ENCODE data around the gene ANKMY1. TPM values are rescaled to one million over a fixed set of nuclear protein-coding genes. Genes with fewer than 3 reads are reported as not detected.
"Not testable (repeated sequence)": the region's sequence is repeated elsewhere in the genome, so short reads cannot be mapped to it uniquely, and the experiment has no call there.

ANKMY1 gene
- total RNA-seq, 1 experiment from 2014 or later = 85.7 TPM

- BruUV-seq (replicated peaks) = no TSS peak
- no peak for DNase-seq
- peaks cover 13% of the 10 kb centered on the region for H3K36me3 ChIP-seq (ENCODE audit: low read depth)
- ChIA-PET POLR2A (ENCODE audit: unreplicated experiment) (interaction anchor here (0.6 to 2.3 kb wide), 2 partner anchors 22 to 1073 kb away, joined by 3 to 48 read pairs; partner anchors contain the start of genes ATG4B and CAPN10), CTCF (interaction anchor here (1.5 to 2.8 kb wide), 2 partner anchors 51 to 107 kb away, joined by 5 to 15 read pairs; no protein-coding TSS in a partner anchor)
- no peak overlapping the region for H2AFZ ChIP-seq
- H3K4me3 ChIP-seq = peak overlapping the region; percentile 20; the same call in 1 of the 2 replicates
- TF ChIP-seq, protein P1, sequence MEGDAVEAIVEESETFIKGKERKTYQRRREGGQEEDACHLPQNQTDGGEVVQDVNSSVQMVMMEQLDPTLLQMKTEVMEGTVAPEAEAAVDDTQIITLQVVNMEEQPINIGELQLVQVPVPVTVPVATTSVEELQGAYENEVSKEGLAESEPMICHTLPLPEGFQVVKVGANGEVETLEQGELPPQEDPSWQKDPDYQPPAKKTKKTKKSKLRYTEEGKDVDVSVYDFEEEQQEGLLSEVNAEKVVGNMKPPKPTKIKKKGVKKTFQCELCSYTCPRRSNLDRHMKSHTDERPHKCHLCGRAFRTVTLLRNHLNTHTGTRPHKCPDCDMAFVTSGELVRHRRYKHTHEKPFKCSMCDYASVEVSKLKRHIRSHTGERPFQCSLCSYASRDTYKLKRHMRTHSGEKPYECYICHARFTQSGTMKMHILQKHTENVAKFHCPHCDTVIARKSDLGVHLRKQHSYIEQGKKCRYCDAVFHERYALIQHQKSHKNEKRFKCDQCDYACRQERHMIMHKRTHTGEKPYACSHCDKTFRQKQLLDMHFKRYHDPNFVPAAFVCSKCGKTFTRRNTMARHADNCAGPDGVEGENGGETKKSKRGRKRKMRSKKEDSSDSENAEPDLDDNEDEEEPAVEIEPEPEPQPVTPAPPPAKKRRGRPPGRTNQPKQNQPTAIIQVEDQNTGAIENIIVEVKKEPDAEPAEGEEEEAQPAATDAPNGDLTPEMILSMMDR (conservative IDR thresholded peaks at IDR 0.05) = no peak; the same call in 1 of the 2 replicates
- no peak for TF ChIP-seq EZH2 (IDR thresholded peaks at IDR 0.05; ENCODE audit: low read depth)
- peak overlapping the region; percentile 100 for H3K27ac ChIP-seq
- peaks cover 46% of the 10 kb centered on the region for H3F3A ChIP-seq (ENCODE audit: insufficient read depth, low read depth)
- no peaks in the 10 kb centered on the region for H3K9me3 ChIP-seq (ENCODE audit: insufficient read depth, low read depth)
- peaks cover 48% of the 10 kb centered on the region for H3K79me2 ChIP-seq (ENCODE audit: low read depth)
- no peaks in the 10 kb centered on the region for H3K9me2 ChIP-seq (ENCODE audit: insufficient read depth)
- peak overlapping the region; percentile 99 for H3K4me2 ChIP-seq
- H4K20me1 ChIP-seq (ENCODE audit: insufficient read depth) = peaks cover 7% of the 10 kb centered on the region
- intact Hi-C loops (cut with micrococcal nuclease; ENCODE audit: unreplicated experiment) = loop anchor here (5.0 to 10.0 kb wide), 7 partner anchors 52 to 500 kb away; partner anchors contain the start of gene GPC1
- peaks cover 67% of the 10 kb centered on the region for H3K4me1 ChIP-seq (replicated peaks; ENCODE audit: insufficient read depth)
- no peaks in the 10 kb centered on the region for H3K27me3 ChIP-seq (ENCODE audit: insufficient read depth, low read depth)
These were observed 7.0 kb upstream of the ANKMY1 start for GRCh38 chr2:240564561-240565332.

- Histone ChIP-seq H3K9me3 (ENCODE audit: insufficient read depth, low read depth) (no peaks in the 10 kb centered on the region), H3K4me2 (peak overlapping the region; percentile 99), H3K36me3 (ENCODE audit: low read depth) (peaks cover 18% of the 10 kb centered on the region), H3F3A (ENCODE audit: insufficient read depth, low read depth) (peaks cover 46% of the 10 kb centered on the region), H3K27me3 (ENCODE audit: insufficient read depth, low read depth) (no peaks in the 10 kb centered on the region), H3K79me2 (ENCODE audit: low read depth) (peaks cover 48% of the 10 kb centered on the region), H3K9me2 (ENCODE audit: insufficient read depth) (no peaks in the 10 kb centered on the region), H3K27ac (no peak overlapping the region), H3K4me3 (no peak overlapping the region), H2AFZ (no peak overlapping the region), H4K20me1 (ENCODE audit: insufficient read depth) (peaks cover 8% of the 10 kb centered on the region), H3K4me1 (replicated peaks; ENCODE audit: insufficient read depth) (peaks cover 67% of the 10 kb centered on the region)
- no peak for DNase-seq
- no TSS peak for BruUV-seq (replicated peaks)
- no peak for TF ChIP-seq EZH2 (IDR thresholded peaks at IDR 0.05; ENCODE audit: low read depth)
- TF ChIP-seq, protein P1 (conservative IDR thresholded peaks at IDR 0.05) = no peak
- ChIA-PET POLR2A (ENCODE audit: unreplicated experiment) (interaction anchor here (0.6 kb wide), 2 partner anchors 16 to 186 kb away, joined by 3 read pairs; no protein-coding TSS in a partner anchor), CTCF (no interaction called here)
- intact Hi-C loops (cut with micrococcal nuclease; ENCODE audit: unreplicated experiment) = loop anchor here (10.0 kb wide), 2 partner anchors 409 to 499 kb away; no protein-coding TSS in a partner anchor
These were observed 6.3 kb upstream of the ANKMY1 start for GRCh38 chr2:240563951-240564560.

DNA sequence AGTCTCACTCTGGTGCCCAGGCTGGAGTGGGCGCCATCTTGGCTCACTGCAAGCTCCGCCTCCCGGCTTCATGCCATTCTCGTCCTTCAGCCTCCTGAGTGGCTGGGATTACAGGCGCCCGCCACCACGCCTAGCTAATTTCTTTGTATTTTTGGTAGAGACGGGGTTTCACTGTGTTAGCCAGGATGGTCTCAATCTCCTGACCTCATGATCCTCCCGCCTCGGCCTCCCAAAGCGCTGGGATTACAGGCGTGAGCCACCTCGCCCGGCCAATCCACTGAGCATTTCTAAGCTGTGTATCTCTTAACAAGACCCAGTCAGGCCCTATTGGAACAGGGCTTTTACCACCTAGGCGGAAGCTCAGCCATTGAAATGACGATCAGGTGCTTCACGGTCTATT lies 5.4 kb upstream of the ANKMY1 start:
- Histone ChIP-seq H3K36me3 (ENCODE audit: low read depth) (peaks cover 18% of the 10 kb centered on the region), H3K4me1 (replicated peaks; ENCODE audit: insufficient read depth) (peaks cover 73% of the 10 kb centered on the region), H3F3A (ENCODE audit: insufficient read depth, low read depth) (peaks cover 46% of the 10 kb centered on the region), H3K4me2 (peak overlapping the region; percentile 99), H4K20me1 (ENCODE audit: insufficient read depth) (peaks cover 15% of the 10 kb centered on the region), H3K27ac (peak overlapping the region; percentile 95; the same call in 1 of the 2 replicates), H3K79me2 (ENCODE audit: low read depth) (peaks cover 55% of the 10 kb centered on the region)
- POLR2A ChIA-PET (ENCODE audit: unreplicated experiment); H3K4me3 ChIP-seq; BruUV-seq (replicated peaks); H3K9me2 ChIP-seq (ENCODE audit: insufficient read depth); H3K27me3 ChIP-seq (ENCODE audit: insufficient read depth, low read depth); CTCF ChIA-PET; H3K9me3 ChIP-seq (ENCODE audit: insufficient read depth, low read depth); H2AFZ ChIP-seq; DNase-seq: not testable (repeated sequence)
- intact Hi-C loops (cut with micrococcal nuclease; ENCODE audit: unreplicated experiment) = loop anchor here (10.0 kb wide), 2 partner anchors 408 to 498 kb away; no protein-coding TSS in a partner anchor
